GM21619 (cell line): ENCODE results near the gene GMDS.
"Not testable (repeated sequence)": the region's sequence is repeated elsewhere in the genome, so short reads cannot be mapped to it uniquely, and the experiment has no call there.

ENCODE experiments used
- ATAC-seq: cut with Tn5 transposase; IDR thresholded peaks from one replicate; pipeline ENCODE4 v1.9.1; 2021; ENCODE audit not compliant: unreplicated experiment

GMDS gene

GRCh38 chr6:1870251-1870650 lies 375.2 kb downstream of the GMDS start:
- ATAC-seq: no peak

GRCh38 chr6:1869769-1870168 lies 375.6 kb downstream of the GMDS start:
- ATAC-seq: no peak

GRCh38 chr6:1869308-1869707 lies 376.1 kb downstream of the GMDS start:
- ATAC-seq: no peak

GRCh38 chr6:1868561-1869261 lies 376.7 kb downstream of the GMDS start:
- peak; percentile 90 for ATAC-seq

GRCh38 chr6:1867197-1867596 lies 378.2 kb downstream of the GMDS start:
- ATAC-seq: no peak

- ATAC-seq: no peak
These were observed 379.8 kb downstream of the GMDS start for GRCh38 chr6:1865585-1865984.

- no peak for ATAC-seq
These were observed 380.9 kb downstream of the GMDS start for GRCh38 chr6:1864496-1864895.

GRCh38 chr6:1862411-1862810 lies 383.0 kb downstream of the GMDS start:
- ATAC-seq: no peak

- ATAC-seq: peak; percentile 47
These were observed 384.6 kb downstream of the GMDS start for GRCh38 chr6:1860756-1861348.

- no peak for ATAC-seq
These were observed 386.5 kb downstream of the GMDS start for GRCh38 chr6:1858859-1859258.

- no peak for ATAC-seq
These were observed 387.2 kb downstream of the GMDS start for GRCh38 chr6:1858196-1858595.

- peak; percentile 90 for ATAC-seq
These were observed 389.0 kb downstream of the GMDS start for GRCh38 chr6:1856381-1856780.

GRCh38 chr6:1855890-1856289 lies 389.5 kb downstream of the GMDS start:
- ATAC-seq: no peak

GRCh38 chr6:1854296-1854695 lies 391.1 kb downstream of the GMDS start:
- no peak for ATAC-seq

GRCh38 chr6:1853761-1854160 lies 391.6 kb downstream of the GMDS start:
- no peak for ATAC-seq

GRCh38 chr6:1851681-1852456 lies 393.5 kb downstream of the GMDS start:
- ATAC-seq: no peak

- ATAC-seq: no peak
These were observed 394.6 kb downstream of the GMDS start for GRCh38 chr6:1850840-1851157.

GRCh38 chr6:1850121-1850839 lies 395.1 kb downstream of the GMDS start:
- no peak for ATAC-seq

- no peak for ATAC-seq
These were observed 395.7 kb downstream of the GMDS start for GRCh38 chr6:1849691-1850090.

GRCh38 chr6:1848752-1849151 lies 396.7 kb downstream of the GMDS start:
- no peak for ATAC-seq

GRCh38 chr6:1846611-1847010 lies 398.8 kb downstream of the GMDS start:
- no peak for ATAC-seq

GRCh38 chr6:1845543-1845942 lies 399.9 kb downstream of the GMDS start:
- ATAC-seq: not testable (repeated sequence)
